ENCODE data around the gene CCL5.

The CCL5 gene

GRCh38 chr17:35879773-35880654, at the start of gene CCL5:
CCL5 (minus strand) TSS chr17:35880360.
- no peak for DNase-seq (ENCODE audit: low read depth)

GRCh38 chr17:35927714-35928113, 47.6 kb upstream of the CCL5 start:
- no peak for DNase-seq (ENCODE audit: low read depth)

GRCh38 chr17:35923609-35924114, 43.5 kb upstream of the CCL5 start:
- DNase-seq (ENCODE audit: low read depth), result no peak

- DNase-seq (ENCODE audit: low read depth), result no peak
These were observed 40.1 kb upstream of the CCL5 start for GRCh38 chr17:35920229-35920628.

GRCh38 chr17:35918665-35919064, 38.5 kb upstream of the CCL5 start:
- no peak for DNase-seq (ENCODE audit: low read depth)

- no peak for DNase-seq (ENCODE audit: low read depth)
These were observed 37.5 kb upstream of the CCL5 start for GRCh38 chr17:35917519-35918213.

GRCh38 chr17:35915153-35915964, 35.2 kb upstream of the CCL5 start:
- DNase-seq (ENCODE audit: low read depth), result no peak

GRCh38 chr17:35914354-35914753, 34.2 kb upstream of the CCL5 start:
- DNase-seq (ENCODE audit: low read depth), result no peak

GRCh38 chr17:35913609-35914008, 33.4 kb upstream of the CCL5 start:
- DNase-seq (ENCODE audit: low read depth), result no peak

GRCh38 chr17:35912942-35913341, 32.8 kb upstream of the CCL5 start:
- no peak for DNase-seq (ENCODE audit: low read depth)

- no peak for DNase-seq (ENCODE audit: low read depth)
These were observed 32.3 kb upstream of the CCL5 start for GRCh38 chr17:35912339-35912912.

- no peak for DNase-seq (ENCODE audit: low read depth)
These were observed 29.2 kb upstream of the CCL5 start for GRCh38 chr17:35909408-35909807.

- no peak for DNase-seq (ENCODE audit: low read depth)
These were observed 27.5 kb upstream of the CCL5 start for GRCh38 chr17:35907691-35908090.

GRCh38 chr17:35906926-35907637, 26.9 kb upstream of the CCL5 start:
- DNase-seq (ENCODE audit: low read depth), result no peak

- no peak for DNase-seq (ENCODE audit: low read depth)
These were observed 26.2 kb upstream of the CCL5 start for GRCh38 chr17:35906191-35906925.

- no peak for DNase-seq (ENCODE audit: low read depth)
These were observed 23.3 kb upstream of the CCL5 start for GRCh38 chr17:35903451-35903850.

GRCh38 chr17:35901631-35902175, 21.5 kb upstream of the CCL5 start:
- DNase-seq (ENCODE audit: low read depth), result no peak

- no peak for DNase-seq (ENCODE audit: low read depth)
These were observed 20.7 kb upstream of the CCL5 start for GRCh38 chr17:35900708-35901480.

GRCh38 chr17:35900280-35900679, 20.1 kb upstream of the CCL5 start:
- no peak for DNase-seq (ENCODE audit: low read depth)

Data from HS-5 (cell line).